DND-41 (cell line): ENCODE results near the gene EXD3.

ENCODE experiments used
- EZH2 ChIP-seq: IDR thresholded peaks from 3 replicates; pipeline ENCODE4 v1.6.1; 2012; ENCODE audit warnings: borderline replicate concordance, low read depth, mild to moderate bottlenecking, moderate library complexity, low read length, inconsistent platforms; ENCODE audit not compliant: severe bottlenecking
- TF ChIP-seq, protein P1 (sequence below): IDR thresholded peaks from 2 replicates; pipeline ENCODE4 v1.5.1; 2012; ENCODE audit warnings: borderline replicate concordance, low read length, moderate library complexity, mild to moderate bottlenecking; ENCODE audit not compliant: poor library complexity, severe bottlenecking; ENCODE audit errors: extremely low read depth

DNA sequence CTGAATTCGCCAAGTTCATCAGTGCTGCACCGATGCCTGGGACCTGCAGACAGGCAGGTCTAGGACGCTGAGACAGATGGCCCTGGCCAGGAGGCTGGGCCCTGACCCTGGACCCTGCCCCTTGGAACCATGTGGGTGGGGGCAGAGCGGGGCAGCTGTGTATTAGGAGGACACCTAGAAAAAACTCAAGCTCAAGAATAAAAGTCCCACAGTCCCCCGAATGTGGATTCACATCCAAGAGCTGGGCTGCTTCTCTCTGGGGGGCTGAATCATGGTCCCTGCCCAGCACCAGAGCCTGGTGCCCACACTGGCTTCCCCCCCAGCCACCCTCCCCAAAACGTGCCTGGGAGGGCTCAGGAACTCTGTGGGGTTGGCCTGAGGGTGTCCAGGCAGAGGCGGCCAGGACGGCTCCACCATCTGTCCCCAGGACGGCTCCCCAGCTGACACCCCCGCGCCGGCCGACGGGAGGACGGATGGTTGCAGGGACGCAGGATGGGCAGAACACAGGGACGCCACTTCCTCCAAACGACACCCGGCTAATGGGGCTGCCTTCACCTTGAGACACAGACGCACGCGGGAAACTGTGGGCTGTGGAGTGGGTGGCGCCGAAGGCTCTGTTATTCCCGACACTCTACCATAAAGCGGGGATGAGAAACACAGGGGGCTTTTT lies 34.9 kb downstream of the EXD3 start:
- TF ChIP-seq, protein P1, sequence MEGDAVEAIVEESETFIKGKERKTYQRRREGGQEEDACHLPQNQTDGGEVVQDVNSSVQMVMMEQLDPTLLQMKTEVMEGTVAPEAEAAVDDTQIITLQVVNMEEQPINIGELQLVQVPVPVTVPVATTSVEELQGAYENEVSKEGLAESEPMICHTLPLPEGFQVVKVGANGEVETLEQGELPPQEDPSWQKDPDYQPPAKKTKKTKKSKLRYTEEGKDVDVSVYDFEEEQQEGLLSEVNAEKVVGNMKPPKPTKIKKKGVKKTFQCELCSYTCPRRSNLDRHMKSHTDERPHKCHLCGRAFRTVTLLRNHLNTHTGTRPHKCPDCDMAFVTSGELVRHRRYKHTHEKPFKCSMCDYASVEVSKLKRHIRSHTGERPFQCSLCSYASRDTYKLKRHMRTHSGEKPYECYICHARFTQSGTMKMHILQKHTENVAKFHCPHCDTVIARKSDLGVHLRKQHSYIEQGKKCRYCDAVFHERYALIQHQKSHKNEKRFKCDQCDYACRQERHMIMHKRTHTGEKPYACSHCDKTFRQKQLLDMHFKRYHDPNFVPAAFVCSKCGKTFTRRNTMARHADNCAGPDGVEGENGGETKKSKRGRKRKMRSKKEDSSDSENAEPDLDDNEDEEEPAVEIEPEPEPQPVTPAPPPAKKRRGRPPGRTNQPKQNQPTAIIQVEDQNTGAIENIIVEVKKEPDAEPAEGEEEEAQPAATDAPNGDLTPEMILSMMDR = no peak
- no peak for TF ChIP-seq EZH2
